IMR-90 (cell line): ENCODE measurements around the gene ZSCAN31. TPM values are rescaled to one million over a fixed set of nuclear protein-coding genes. Genes with fewer than 3 reads are reported as not detected.

Experiments
- ATAC-seq: fragments of 200-7000 bp; cut with Tn5 transposase; 2 replicates; pipeline ENCODE4 v1.9.1; 2020; ENCODE audit warnings: low read depth, mild to moderate bottlenecking, moderate library complexity
- BruUV-seq: library from RNA; stranded (reverse); fragments of 400-500 nt; replicated peaks from 2 replicates; lab custom pipeline; 2021; lab: Mats Ljungman, UMichigan
- CTCF ChIA-PET: fragments of 300-600 bp; formaldehyde crosslinking; extraction: SDS; loops from one replicate; lab custom pipeline; 2021; ENCODE audit warnings: antibody characterized with exemption; lab: Yijun Ruan, JAX
- POLR2A ChIA-PET: fragments of 300-600 bp; sonication (Branson Sonifier 250); formaldehyde crosslinking; loops from one replicate; lab custom pipeline; 2022; ENCODE audit warnings: antibody characterized with exemption; ENCODE audit not compliant: unreplicated experiment; lab: Charles Lee
- DNase-seq: peaks from one replicate; pipeline ENCODE4 v3.0.0; 2013
- H2AFZ ChIP-seq: replicated peaks from 2 replicates; pipeline ENCODE3; 2013; ENCODE audit warnings: low read length, mild to moderate bottlenecking; ENCODE audit not compliant: poor library complexity
- H2AK5ac ChIP-seq: 2 replicates; pipeline ENCODE4 v1.6.1; 2013; ENCODE audit warnings: low read depth, low read length, inconsistent platforms
- H2AK9ac ChIP-seq: replicated peaks from 2 replicates; pipeline ENCODE3; 2013; ENCODE audit warnings: mild to moderate bottlenecking, low read depth, low read length, moderate library complexity; ENCODE audit not compliant: poor library complexity
- H2BK120ac ChIP-seq: 2 replicates; pipeline ENCODE4 v1.6.1; 2013; ENCODE audit warnings: low read depth, low read length, inconsistent platforms
- H2BK15ac ChIP-seq: 3 replicates; pipeline ENCODE4 v1.6.1; 2013; ENCODE audit warnings: low read depth, low read length, inconsistent platforms
- H2BK20ac ChIP-seq: 2 replicates; pipeline ENCODE4 v1.6.1; 2013; ENCODE audit warnings: low read depth, mild to moderate bottlenecking, inconsistent platforms, low read length, moderate library complexity
- H2BK5ac ChIP-seq: 2 replicates; pipeline ENCODE4 v1.6.1; 2013; ENCODE audit warnings: mild to moderate bottlenecking, low read depth, low read length, inconsistent platforms; ENCODE audit not compliant: poor library complexity, severe bottlenecking
- H3K14ac ChIP-seq: replicated peaks from 2 replicates; pipeline ENCODE4 v1.6.1; 2013; ENCODE audit warnings: low read depth, low read length, inconsistent platforms
- H3K18ac ChIP-seq: 2 replicates; pipeline ENCODE4 v1.6.1; 2013; ENCODE audit warnings: low read depth, low read length, control low read depth
- H3K23ac ChIP-seq: 2 replicates; pipeline ENCODE4 v1.6.1; 2013; ENCODE audit warnings: low read depth, low read length, inconsistent platforms
- H3K27ac ChIP-seq: 2 replicates; pipeline ENCODE4 v1.5.1; 2013; ENCODE audit warnings: mild to moderate bottlenecking, control low read depth, low read length; ENCODE audit not compliant: insufficient read depth
- H3K27me3 ChIP-seq: 2 replicates; pipeline ENCODE4 v1.6.1; 2013; ENCODE audit warnings: low read length; ENCODE audit not compliant: control insufficient read depth, insufficient read depth
- H3K36me3 ChIP-seq: 2 replicates; pipeline ENCODE4 v1.6.1; 2013; ENCODE audit warnings: low read length, mixed read lengths; ENCODE audit not compliant: control insufficient read depth, insufficient read depth
- H3K4ac ChIP-seq: 2 replicates; pipeline ENCODE4 v1.6.1; 2013; ENCODE audit warnings: low read depth, low read length, inconsistent platforms
- H3K4me1 ChIP-seq: 2 replicates; pipeline ENCODE4 v1.6.1; 2013; ENCODE audit warnings: low read length, mixed read lengths; ENCODE audit not compliant: control insufficient read depth, insufficient read depth
- H3K4me2 ChIP-seq: 2 replicates; pipeline ENCODE4 v1.6.1; 2013; ENCODE audit warnings: low read depth, mild to moderate bottlenecking, control low read depth, low read length, moderate library complexity
- H3K4me3 ChIP-seq: 2 replicates; pipeline ENCODE4 v1.5.1; 2013; ENCODE audit warnings: low read depth, mild to moderate bottlenecking, control low read depth, low read length, moderate library complexity; ENCODE audit not compliant: insufficient read depth
- H3K56ac ChIP-seq: 2 replicates; pipeline ENCODE4 v1.6.1; 2013; ENCODE audit warnings: low read length, inconsistent platforms; ENCODE audit not compliant: insufficient read depth; ENCODE audit errors: extremely low read depth
- H3K79me1 ChIP-seq, 2 experiments: 2 replicates each; pipeline ENCODE4 v1.6.1; 2013; ENCODE audit warnings: low read length in 2 of 2, inconsistent platforms in 1 of 2, low read depth in 1 of 2
- H3K9ac ChIP-seq: 2 replicates; pipeline ENCODE4 v1.6.1; 2013; ENCODE audit warnings: low read depth, low read length, control low read depth
- H3K9me1 ChIP-seq: 2 replicates; pipeline ENCODE4 v1.6.1; 2013; ENCODE audit warnings: low read length, inconsistent platforms; ENCODE audit not compliant: insufficient read depth
- H3K9me3 ChIP-seq: 2 replicates; pipeline ENCODE4 v1.6.1; 2013; ENCODE audit warnings: low read length; ENCODE audit not compliant: control insufficient read depth, insufficient read depth
- H4K20me1 ChIP-seq: 2 replicates; pipeline ENCODE4 v1.6.1; 2013; ENCODE audit warnings: low read length, inconsistent platforms; ENCODE audit not compliant: insufficient read depth
- H4K5ac ChIP-seq: 2 replicates; pipeline ENCODE4 v1.6.1; 2013; ENCODE audit warnings: mild to moderate bottlenecking, low read depth, low read length, control low read depth
- H4K8ac ChIP-seq, 2 experiments: 2 replicates each; pipeline ENCODE4 v1.6.1; 2013; ENCODE audit warnings: low read depth in 2 of 2, low read length in 2 of 2, control low read depth in 1 of 2, inconsistent platforms in 1 of 2
- H4K91ac ChIP-seq: 2 replicates; pipeline ENCODE4 v1.6.1; 2013; ENCODE audit warnings: low read depth, low read length, inconsistent platforms; ENCODE audit not compliant: insufficient read depth
- CEBPB ChIP-seq: IDR thresholded peaks from 2 replicates; pipeline ENCODE4 v1.6.1; 2012; ENCODE audit warnings: low read depth, low read length, improper control_type of control experiment
- MAFK ChIP-seq: IDR thresholded peaks from 2 replicates; pipeline ENCODE4 v1.6.1; 2012; ENCODE audit warnings: low read depth, low read length, improper control_type of control experiment
- MAZ ChIP-seq: IDR thresholded peaks from 2 replicates; pipeline ENCODE4 v1.6.1; 2012; ENCODE audit warnings: low read depth, mild to moderate bottlenecking, low read length, improper control_type of control experiment, moderate library complexity, borderline replicate concordance
- MXI1 ChIP-seq: IDR thresholded peaks from 2 replicates; pipeline ENCODE4 v1.6.1; 2012; ENCODE audit warnings: low read depth, mild to moderate bottlenecking, low read length, moderate library complexity, borderline replicate concordance
- RCOR1 ChIP-seq: IDR thresholded peaks from 2 replicates; pipeline ENCODE4 v1.6.1; 2012; ENCODE audit warnings: mild to moderate bottlenecking, low read length, improper control_type of control experiment; ENCODE audit not compliant: insufficient replicate concordance
- SMC3 ChIP-seq: fragments of 150-350 bp; IDR thresholded peaks from 2 replicates; pipeline ENCODE4 v1.6.1; 2016; ENCODE audit warnings: low read depth, mild to moderate bottlenecking, antibody characterized with exemption, low read length, moderate library complexity
- WGBS, 2 experiments: methylation state at CpG; one replicate each; pipeline versions ENCODE4 v1.1.5 to v1.1.7; 2013; ENCODE audit warnings: missing lambda C conversion rate in 2 of 2; ENCODE audit not compliant: insufficient read length in 1 of 2; ENCODE audit errors: extremely low coverage in 2 of 2; 5-methylcytosine and 5-hydroxymethylcytosine counted together
- dilution Hi-C: fragments of 300-500 bp; cut with HindIII; formaldehyde crosslinking; loops from one replicate; pipeline ENCODE4 v1.14.3; 2018; ENCODE audit warnings: low sequenced_read_pairs; ENCODE audit not compliant: unreplicated experiment
- in situ Hi-C: fragments of 300-500 bp; cut with MboI; formaldehyde crosslinking; loops from 3 replicates; pipeline ENCODE4 v1.14.3; 2019; ENCODE audit warnings: low sequenced_read_pairs, inconsistent platforms, mixed read lengths
- intact Hi-C: fragments of 100-400 bp; cut with micrococcal nuclease; formaldehyde crosslinking; loops from 2 replicates; pipeline ENCODE4 v1.10.0; 2022
- polyA plus RNA-seq, 3 experiments: library from polyadenylated mRNA; depleted of rRNA; stranded (reverse); fragments of >200 nt; gene quantifications; 2 replicates each; pipeline ENCODE4 v1.2.3, GENCODE V29; 2012; ENCODE audit warnings: low replicate concordance in 1 of 3
- total RNA-seq: library from RNA; depleted of rRNA; stranded (reverse); fragments of >200 nt; gene quantifications from 2 replicates; pipeline ENCODE4 v1.2.3, GENCODE V29; 2012
- TF ChIP-seq, protein P1 (sequence below): fragments of 150-350 bp; IDR thresholded peaks from 2 replicates; pipeline ENCODE4 v1.6.1; 2017; ENCODE audit warnings: mild to moderate bottlenecking, antibody characterized with exemption, low read length, low read depth
- TF ChIP-seq, protein P2 (sequence below): conservative IDR thresholded peaks from 2 replicates; pipeline ENCODE4 v1.5.1; 2012; ENCODE audit warnings: mild to moderate bottlenecking, low read depth, low read length, improper control_type of control experiment

Gene ZSCAN31
- total and polyA plus RNA-seq, 2 of the 4 experiments (the other 2 are of a cell fraction), result 1.4 to 4.7 TPM

DNA sequence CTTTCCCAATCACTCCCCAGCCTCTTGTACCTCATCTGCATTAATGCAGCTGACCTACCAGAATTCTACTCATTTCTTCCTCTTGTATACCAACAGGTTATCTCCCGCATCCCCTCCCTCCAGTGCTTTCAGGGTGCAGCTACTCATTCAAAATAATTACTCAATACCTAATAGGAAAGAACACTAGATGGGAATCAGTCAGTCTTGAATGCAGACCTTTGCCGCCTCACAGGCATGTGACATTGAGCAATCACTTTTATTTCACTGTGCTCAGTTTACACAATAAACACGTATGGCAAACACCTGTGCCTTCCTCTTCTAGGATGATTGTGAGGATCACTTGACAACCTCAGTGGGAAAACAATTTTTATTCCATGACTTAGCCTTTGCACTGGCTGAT lies 13.3 kb downstream of the ZSCAN31 start:
- ChIA-PET POLR2A (no interaction called here), CTCF (no interaction called here)
- TF ChIP-seq MAZ (no peak), SMC3 (no peak), MAFK (no peak), RCOR1 (no peak), MXI1 (no peak), CEBPB (no peak)
- TF ChIP-seq, protein P1, sequence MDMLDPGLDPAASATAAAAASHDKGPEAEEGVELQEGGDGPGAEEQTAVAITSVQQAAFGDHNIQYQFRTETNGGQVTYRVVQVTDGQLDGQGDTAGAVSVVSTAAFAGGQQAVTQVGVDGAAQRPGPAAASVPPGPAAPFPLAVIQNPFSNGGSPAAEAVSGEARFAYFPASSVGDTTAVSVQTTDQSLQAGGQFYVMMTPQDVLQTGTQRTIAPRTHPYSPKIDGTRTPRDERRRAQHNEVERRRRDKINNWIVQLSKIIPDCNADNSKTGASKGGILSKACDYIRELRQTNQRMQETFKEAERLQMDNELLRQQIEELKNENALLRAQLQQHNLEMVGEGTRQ, result no peak
- TF ChIP-seq, protein P2, sequence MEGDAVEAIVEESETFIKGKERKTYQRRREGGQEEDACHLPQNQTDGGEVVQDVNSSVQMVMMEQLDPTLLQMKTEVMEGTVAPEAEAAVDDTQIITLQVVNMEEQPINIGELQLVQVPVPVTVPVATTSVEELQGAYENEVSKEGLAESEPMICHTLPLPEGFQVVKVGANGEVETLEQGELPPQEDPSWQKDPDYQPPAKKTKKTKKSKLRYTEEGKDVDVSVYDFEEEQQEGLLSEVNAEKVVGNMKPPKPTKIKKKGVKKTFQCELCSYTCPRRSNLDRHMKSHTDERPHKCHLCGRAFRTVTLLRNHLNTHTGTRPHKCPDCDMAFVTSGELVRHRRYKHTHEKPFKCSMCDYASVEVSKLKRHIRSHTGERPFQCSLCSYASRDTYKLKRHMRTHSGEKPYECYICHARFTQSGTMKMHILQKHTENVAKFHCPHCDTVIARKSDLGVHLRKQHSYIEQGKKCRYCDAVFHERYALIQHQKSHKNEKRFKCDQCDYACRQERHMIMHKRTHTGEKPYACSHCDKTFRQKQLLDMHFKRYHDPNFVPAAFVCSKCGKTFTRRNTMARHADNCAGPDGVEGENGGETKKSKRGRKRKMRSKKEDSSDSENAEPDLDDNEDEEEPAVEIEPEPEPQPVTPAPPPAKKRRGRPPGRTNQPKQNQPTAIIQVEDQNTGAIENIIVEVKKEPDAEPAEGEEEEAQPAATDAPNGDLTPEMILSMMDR, result no peak
- Histone ChIP-seq H2AK5ac (no peak overlapping the region), H3K9ac (no peak overlapping the region), H3K9me1 (no peaks in the 10 kb centered on the region), H4K5ac (no peak overlapping the region), H3K4ac (no peak overlapping the region), H3K23ac (no peak overlapping the region), H3K4me1 (no peaks in the 10 kb centered on the region), H2BK15ac (no peak overlapping the region), H2AK9ac (no peak overlapping the region), H3K18ac (no peak overlapping the region), H3K27me3 (no peaks in the 10 kb centered on the region), H2BK20ac (no peak overlapping the region), H2AFZ (no peak overlapping the region), H2BK5ac (no peak overlapping the region), H4K8ac (no peak overlapping the region), H3K14ac (no peak overlapping the region), H3K4me2 (no peak overlapping the region), H3K4me3 (no peak overlapping the region), H3K9me3 (peaks cover 20% of the 10 kb centered on the region), H4K20me1 (no peaks in the 10 kb centered on the region), H3K27ac (no peak overlapping the region), H3K79me1 (no peaks in the 10 kb centered on the region), H3K36me3 (peaks cover 9% of the 10 kb centered on the region), H2BK120ac (no peak overlapping the region), H4K91ac (no peak overlapping the region), H3K56ac (no peak overlapping the region)
- no TSS peak for BruUV-seq
- DNase-seq (no peak), ATAC-seq (no peak)
- in situ Hi-C loops (no loop called here), dilution Hi-C loops (no loop called here), intact Hi-C loops (no loop called here)
- WGBS, 2 experiments, result no CpG with 5 or more reads among the region's 3 CpGs
